Muscle of leg (tissue), 11 donors: Measurements from ENCODE around the gene PRKAR1B. TPM values are rescaled to one million over a fixed set of nuclear protein-coding genes. Genes with fewer than 3 reads are reported as not detected.

Source experiments
- DNase-seq: peaks from one replicate; pipeline ENCODE4 v3.0.0; 2013
- H3K27ac ChIP-seq: one replicate; pipeline ENCODE4 v1.5.1; 2013; ENCODE audit warnings: mild to moderate bottlenecking, low read length, control low read depth
- H3K27me3 ChIP-seq: one replicate; pipeline ENCODE4 v1.6.1; 2013; ENCODE audit warnings: low read length; ENCODE audit not compliant: control insufficient read depth, insufficient read depth
- H3K36me3 ChIP-seq: one replicate; pipeline ENCODE4 v1.6.1; 2013; ENCODE audit warnings: low read length; ENCODE audit not compliant: control insufficient read depth, insufficient read depth
- H3K4me1 ChIP-seq: one replicate; pipeline ENCODE4 v1.6.1; 2013; ENCODE audit warnings: low read length; ENCODE audit not compliant: control insufficient read depth, insufficient read depth
- H3K4me3 ChIP-seq: one replicate; pipeline ENCODE4 v1.5.1; 2013; ENCODE audit warnings: low read length, control low read depth
- H3K9me3 ChIP-seq: replicated peaks from 2 replicates; pipeline ENCODE4 v1.6.1; 2013; ENCODE audit warnings: low read depth, low read length; ENCODE audit not compliant: control insufficient read depth
- WGBS: methylation state at CpG from one replicate; pipeline ENCODE4 v1.1.5; 2013; ENCODE audit warnings: missing lambda C conversion rate; ENCODE audit not compliant: insufficient coverage; 5-methylcytosine and 5-hydroxymethylcytosine counted together
- polyA plus RNA-seq, 8 donors: library from polyadenylated mRNA; unstranded; fragments of 120-200 nt; gene quantifications; one replicate each; pipeline versions ENCODE4 v1.2.1 to v1.2.3, GENCODE V29; 2013; ENCODE audit warnings: inconsistent platforms in 1 of 8, low replicate concordance in 1 of 8; ENCODE audit not compliant: insufficient read length in 8 of 8, insufficient read depth in 1 of 8
- total RNA-seq: library from RNA; stranded (reverse); fragments of 120-200 nt; gene quantifications from one replicate; pipeline ENCODE4 v1.2.4, GENCODE V29; 2013

The PRKAR1B gene
- total and polyA plus RNA-seq, 9 donors, result 23.1 to 45.4 (median 35.0) TPM

- Histone ChIP-seq H3K9me3 (no peaks in the 10 kb centered on the region), H3K4me1 (peaks cover 78% of the 10 kb centered on the region), H3K4me3 (no peak overlapping the region), H3K27me3 (no peaks in the 10 kb centered on the region), H3K36me3 (no peaks in the 10 kb centered on the region), H3K27ac (no peak overlapping the region)
- WGBS, result no CpG with 5 or more reads among the region's 1 CpG
- DNase-seq, result no peak
These were observed 161.0 kb downstream of the PRKAR1B start for GRCh38 chr7:566100-566499.

GRCh38 chr7:564176-564865, 162.8 kb downstream of the PRKAR1B start:
- Histone ChIP-seq H3K9me3 (no peaks in the 10 kb centered on the region), H3K27ac (no peak overlapping the region), H3K27me3 (no peaks in the 10 kb centered on the region), H3K36me3 (no peaks in the 10 kb centered on the region), H3K4me1 (peaks cover 69% of the 10 kb centered on the region), H3K4me3 (no peak overlapping the region)
- DNase-seq, result no peak
- 72% methylated on average over 23 of the region's 26 CpGs for WGBS

- H3K27ac ChIP-seq, result no peak overlapping the region
- H3K4me3 ChIP-seq, result no peak overlapping the region
- H3K27me3 ChIP-seq, result no peaks in the 10 kb centered on the region
- H3K4me1 ChIP-seq, result peaks cover 64% of the 10 kb centered on the region
- no peaks in the 10 kb centered on the region for H3K9me3 ChIP-seq
- no peaks in the 10 kb centered on the region for H3K36me3 ChIP-seq
- DNase-seq, result no peak
- 75% methylated on average over 9 of the region's 11 CpGs for WGBS
These were observed 163.4 kb downstream of the PRKAR1B start for GRCh38 chr7:563629-564170.

- no peaks in the 10 kb centered on the region for H3K27me3 ChIP-seq
- no peak for DNase-seq
- H3K27ac ChIP-seq, result no peak overlapping the region
- no peaks in the 10 kb centered on the region for H3K36me3 ChIP-seq
- H3K4me1 ChIP-seq, result peaks cover 59% of the 10 kb centered on the region
- H3K4me3 ChIP-seq, result no peak overlapping the region
- WGBS, result 86% methylated on average over 16 of the region's 17 CpGs
- no peaks in the 10 kb centered on the region for H3K9me3 ChIP-seq
These were observed 164.1 kb downstream of the PRKAR1B start for GRCh38 chr7:562789-563628.

GRCh38 chr7:562374-562675, 164.8 kb downstream of the PRKAR1B start:
- no peak for DNase-seq
- WGBS, result 49% methylated on average over 6 of the region's 7 CpGs
- Histone ChIP-seq H3K4me3 (no peak overlapping the region), H3K27ac (peak overlapping the region; percentile 3), H3K4me1 (peaks cover 58% of the 10 kb centered on the region), H3K36me3 (no peaks in the 10 kb centered on the region), H3K27me3 (no peaks in the 10 kb centered on the region), H3K9me3 (no peaks in the 10 kb centered on the region)

- DNase-seq, result peak; percentile 78
- Histone ChIP-seq H3K4me1 (peaks cover 61% of the 10 kb centered on the region), H3K4me3 (peak overlapping the region; percentile 5), H3K36me3 (no peaks in the 10 kb centered on the region), H3K27me3 (peaks cover 1% of the 10 kb centered on the region), H3K9me3 (no peaks in the 10 kb centered on the region), H3K27ac (peak overlapping the region; percentile 82)
- 80% methylated on average over 39 of the region's 44 CpGs for WGBS
These were observed 165.3 kb downstream of the PRKAR1B start for GRCh38 chr7:561631-562373.

- Histone ChIP-seq H3K4me1 (peaks cover 68% of the 10 kb centered on the region), H3K27ac (peak overlapping the region; percentile 82), H3K27me3 (peaks cover 2% of the 10 kb centered on the region), H3K9me3 (no peaks in the 10 kb centered on the region), H3K36me3 (no peaks in the 10 kb centered on the region), H3K4me3 (no peak overlapping the region)
- no peak for DNase-seq
- WGBS, result 70% methylated on average over 21 of the region's 21 CpGs
These were observed 166.0 kb downstream of the PRKAR1B start for GRCh38 chr7:560966-561630.

GRCh38 chr7:559396-559705, 167.7 kb downstream of the PRKAR1B start:
- H3K4me3 ChIP-seq, result no peak overlapping the region
- no peak for DNase-seq
- peaks cover 2% of the 10 kb centered on the region for H3K27me3 ChIP-seq
- H3K36me3 ChIP-seq, result no peaks in the 10 kb centered on the region
- no peaks in the 10 kb centered on the region for H3K9me3 ChIP-seq
- H3K4me1 ChIP-seq, result peaks cover 59% of the 10 kb centered on the region
- WGBS, result 88% methylated on average over 14 of the region's 21 CpGs
- H3K27ac ChIP-seq, result no peak overlapping the region

- DNase-seq, result peak; percentile 56
- Histone ChIP-seq H3K4me1 (peaks cover 57% of the 10 kb centered on the region), H3K9me3 (no peaks in the 10 kb centered on the region), H3K27me3 (peaks cover 2% of the 10 kb centered on the region), H3K27ac (no peak overlapping the region), H3K36me3 (no peaks in the 10 kb centered on the region), H3K4me3 (no peak overlapping the region)
- WGBS, result 57% methylated on average over 7 of the region's 12 CpGs
These were observed 169.6 kb downstream of the PRKAR1B start for GRCh38 chr7:557558-557881.
